Measurements from ENCODE around the gene EFCAB11.

EFCAB11 gene

GRCh38 chr14:89849931-89850330, 104.6 kb downstream of the EFCAB11 start:
- no peak overlapping the region for H3K4me3 ChIP-seq (ENCODE audit: low read depth, low read length)

GRCh38 chr14:89848165-89848564, 106.4 kb downstream of the EFCAB11 start:
- DNase-seq (ENCODE audit: low read depth), result no peak
- no peak for TF ChIP-seq CTCF (IDR thresholded peaks at IDR 0.05; ENCODE audit: low read depth, low read length)
- no peak overlapping the region for H3K4me3 ChIP-seq (ENCODE audit: low read depth, low read length)

More at GRCh38 chr14:89849931-89850330, 104.6 kb downstream of the EFCAB11 start:
- no peak for DNase-seq (ENCODE audit: low read depth)
- no peak for TF ChIP-seq MAX (IDR thresholded peaks at IDR 0.05; ENCODE audit: low read depth, low read length)

- no peak overlapping the region for H3K4me3 ChIP-seq (ENCODE audit: low read depth, low read length)
- no peak for DNase-seq (ENCODE audit: low read depth)
- TF ChIP-seq CTCF (IDR thresholded peaks at IDR 0.05; ENCODE audit: low read depth, low read length) (no peak), MAX (IDR thresholded peaks at IDR 0.05; ENCODE audit: low read depth, low read length) (no peak), POLR2A (IDR thresholded peaks at IDR 0.05; ENCODE audit: extremely low read depth, insufficient read length) (no peak), MYC (IDR thresholded peaks at IDR 0.05; ENCODE audit: low read depth, low read length) (no peak)
Measured at GRCh38 chr14:89845346-89845745, 109.2 kb downstream of the EFCAB11 start.

GRCh38 chr14:89844508-89844907, 110.0 kb downstream of the EFCAB11 start:
- no peak for DNase-seq (ENCODE audit: low read depth)
- TF ChIP-seq MAX (IDR thresholded peaks at IDR 0.05; ENCODE audit: low read depth, low read length), result no peak
- no peak for TF ChIP-seq POLR2A (IDR thresholded peaks at IDR 0.05; ENCODE audit: extremely low read depth, insufficient read length)
- no peak for TF ChIP-seq CTCF (IDR thresholded peaks at IDR 0.05; ENCODE audit: low read depth, low read length)
- TF ChIP-seq MYC (IDR thresholded peaks at IDR 0.05; ENCODE audit: low read depth, low read length), result no peak

GRCh38 chr14:89842837-89843236, 111.7 kb downstream of the EFCAB11 start:
- H3K4me3 ChIP-seq (ENCODE audit: low read depth, low read length), result no peak overlapping the region
- no peak for TF ChIP-seq POLR2A (IDR thresholded peaks at IDR 0.05; ENCODE audit: extremely low read depth, insufficient read length)
- no peak for DNase-seq (ENCODE audit: low read depth)

More at GRCh38 chr14:89844508-89844907, 110.0 kb downstream of the EFCAB11 start:
- H3K4me3 ChIP-seq (ENCODE audit: low read depth, low read length), result no peak overlapping the region

- TF ChIP-seq MYC (IDR thresholded peaks at IDR 0.05; ENCODE audit: low read depth, low read length) (no peak), CTCF (IDR thresholded peaks at IDR 0.05; ENCODE audit: low read depth, low read length) (no peak), MAX (IDR thresholded peaks at IDR 0.05; ENCODE audit: low read depth, low read length) (no peak), POLR2A (IDR thresholded peaks at IDR 0.05; ENCODE audit: extremely low read depth, insufficient read length) (no peak)
- H3K4me3 ChIP-seq (ENCODE audit: low read depth, low read length), result no peak overlapping the region
- DNase-seq (ENCODE audit: low read depth), result no peak
Measured at GRCh38 chr14:89841851-89842250, 112.7 kb downstream of the EFCAB11 start.

GRCh38 chr14:89836830-89837469, 117.6 kb downstream of the EFCAB11 start:
- no peak for TF ChIP-seq MAX (IDR thresholded peaks at IDR 0.05; ENCODE audit: low read depth, low read length)
- TF ChIP-seq POLR2A (IDR thresholded peaks at IDR 0.05; ENCODE audit: extremely low read depth, insufficient read length), result no peak
- TF ChIP-seq CTCF (IDR thresholded peaks at IDR 0.05; ENCODE audit: low read depth, low read length), result no peak
- no peak for TF ChIP-seq MYC (IDR thresholded peaks at IDR 0.05; ENCODE audit: low read depth, low read length)
- no peak overlapping the region for H3K4me3 ChIP-seq (ENCODE audit: low read depth, low read length)
- DNase-seq (ENCODE audit: low read depth), result no peak
